ENCODE data around the gene SIX3.

SIX3 gene

DNA sequence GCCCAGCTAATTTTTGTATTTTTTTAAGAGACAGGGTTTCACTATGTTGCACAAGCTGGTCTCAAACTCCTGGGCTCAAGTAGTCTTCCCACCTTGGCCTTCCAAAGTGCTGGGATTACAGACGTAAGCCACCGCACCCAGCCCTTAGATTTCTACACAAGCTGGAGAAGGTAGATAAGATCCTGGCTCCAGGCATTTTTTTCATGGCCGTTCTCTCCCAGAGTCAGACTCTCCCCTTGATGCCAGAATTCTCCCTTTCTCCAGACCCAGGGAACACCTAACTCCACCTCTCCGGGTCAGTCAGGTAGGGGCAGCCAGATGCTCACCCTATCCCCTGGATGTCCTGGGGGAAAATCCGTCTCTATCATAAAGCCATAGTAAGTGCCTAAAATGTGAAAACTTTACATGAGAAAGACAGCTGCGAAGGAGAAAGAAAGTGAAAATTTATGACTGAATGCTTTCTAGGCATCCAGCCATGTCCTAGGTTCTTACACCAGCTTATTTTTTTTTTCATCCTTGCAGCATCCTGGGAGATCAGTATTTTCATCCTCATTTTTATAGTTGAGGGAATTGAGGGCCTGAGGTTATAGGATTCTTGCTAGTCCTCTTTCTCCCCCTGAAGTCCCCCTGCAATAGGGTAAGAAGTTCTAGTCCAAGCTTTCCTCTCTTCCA, 16.3 kb downstream of the SIX3 start:
- no peak for DNase-seq (ENCODE audit: low spot score)

DNA sequence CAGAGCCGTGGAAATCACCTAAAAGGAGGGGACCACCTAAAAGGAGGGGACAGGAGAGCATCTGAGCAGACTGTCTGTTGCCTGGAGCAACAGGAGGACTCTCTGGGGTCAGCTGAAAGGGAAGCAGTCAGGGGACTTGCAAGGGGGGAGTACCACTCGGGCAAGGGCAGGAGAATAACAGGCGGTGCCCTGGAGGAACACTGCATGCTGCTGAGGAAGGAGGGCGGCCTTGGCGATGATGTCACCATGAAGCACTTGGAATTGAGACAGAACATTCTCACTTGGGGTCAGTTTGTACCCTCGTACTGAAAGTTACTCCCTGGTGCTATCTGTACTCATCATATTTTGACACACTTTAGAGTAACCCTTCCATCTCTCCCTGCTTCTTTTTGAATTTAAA, 18.4 kb downstream of the SIX3 start:
- DNase-seq (ENCODE audit: low spot score) = no peak

- no peak for DNase-seq (ENCODE audit: low spot score)
These were observed 19.4 kb downstream of the SIX3 start for GRCh38 chr2:44960871-44961270.

DNA sequence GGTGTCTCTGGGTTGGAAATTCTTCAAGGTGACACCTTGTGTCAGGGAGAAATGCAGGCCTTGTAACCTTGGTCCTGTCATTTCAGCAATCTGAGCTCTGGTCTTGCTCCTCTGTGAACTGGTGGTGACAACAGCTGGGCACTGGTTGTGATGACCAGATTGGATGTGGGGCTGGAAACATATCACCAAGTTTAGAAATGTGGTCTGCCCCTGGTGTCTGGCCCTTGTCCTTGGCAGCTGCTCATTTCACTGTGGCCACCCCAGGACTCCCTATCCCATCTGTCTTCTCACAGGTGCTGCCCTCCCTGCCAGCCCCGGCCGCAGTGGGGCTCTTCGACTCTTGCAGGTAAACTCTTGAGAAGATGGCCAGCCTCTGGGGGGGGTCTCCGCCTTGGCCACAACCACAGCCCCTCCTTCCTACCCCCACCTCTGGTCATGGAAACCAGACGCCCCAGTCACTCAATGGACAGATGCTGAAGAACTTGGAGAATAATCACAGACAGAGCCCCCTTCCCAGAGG, 20.7 kb downstream of the SIX3 start:
- no peak for DNase-seq (ENCODE audit: low spot score)

DNA sequence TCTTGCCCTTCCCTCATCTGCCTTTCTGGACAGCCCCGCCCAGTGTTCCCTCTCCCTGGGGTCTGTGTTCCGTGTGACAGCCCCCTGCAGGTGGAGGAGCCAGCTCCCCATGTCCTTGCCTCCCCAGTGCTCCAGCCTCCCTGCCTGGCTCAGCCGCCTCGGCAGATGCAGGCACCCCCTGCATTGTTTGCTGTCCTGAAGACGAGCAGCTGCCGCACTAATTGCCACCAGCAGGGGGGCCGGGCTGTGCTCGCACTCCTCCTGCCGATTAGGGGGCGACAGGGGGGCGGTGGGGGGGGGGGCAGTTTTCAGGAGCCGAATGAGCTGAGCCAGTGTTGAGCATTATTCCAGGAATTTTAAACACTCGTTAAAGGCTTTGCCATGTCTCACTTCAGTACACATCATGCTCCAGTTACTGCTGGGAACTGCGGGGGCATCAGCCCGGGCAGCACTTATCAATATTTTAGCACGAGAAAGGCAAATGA, 23.3 kb downstream of the SIX3 start:
- DNase-seq (ENCODE audit: low spot score) = peak; percentile 32

DNA sequence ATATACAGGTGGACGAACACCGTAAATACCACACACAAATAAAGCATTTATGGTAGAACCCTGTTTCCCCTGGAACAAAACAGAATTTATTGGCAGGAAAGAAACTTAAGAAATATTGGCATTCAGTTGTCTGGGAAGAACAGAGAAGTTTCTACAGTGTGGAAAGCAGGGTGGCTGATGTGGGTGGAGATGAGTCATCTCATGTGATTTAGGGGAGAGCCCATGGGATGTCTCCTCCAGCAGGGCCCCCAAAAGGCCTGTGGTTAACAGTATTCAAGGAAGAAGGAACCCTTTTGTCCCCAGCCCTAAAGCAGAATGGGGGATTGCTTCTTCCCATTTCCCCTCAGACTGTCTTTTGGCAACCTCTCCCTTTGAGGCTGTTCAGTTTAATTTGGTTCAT, 24.2 kb downstream of the SIX3 start:
- no peak for DNase-seq (ENCODE audit: low spot score)

DNA sequence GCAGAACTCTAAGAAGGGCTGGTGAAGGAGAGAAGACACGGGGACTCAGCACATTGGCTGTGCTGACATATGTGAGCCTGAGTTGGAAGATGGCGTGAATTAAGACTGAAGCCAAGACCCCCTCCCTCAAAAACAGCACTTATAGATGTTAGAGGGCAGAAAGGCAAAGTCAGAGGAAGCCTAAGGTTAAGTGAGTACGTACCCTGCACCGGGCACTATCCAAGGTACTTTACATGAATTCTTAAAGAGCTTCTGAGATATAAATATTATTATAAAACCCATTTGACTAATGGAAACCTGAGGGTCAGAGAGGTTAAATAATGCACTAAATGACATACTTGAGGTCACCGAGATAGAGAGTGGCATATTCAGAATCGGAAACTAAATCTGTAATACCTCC, 25.6 kb downstream of the SIX3 start:
- no peak for DNase-seq (ENCODE audit: low spot score)

GRCh38 chr2:44967727-44968432, 26.4 kb downstream of the SIX3 start:
- DNase-seq (ENCODE audit: low spot score) = no peak

DNA sequence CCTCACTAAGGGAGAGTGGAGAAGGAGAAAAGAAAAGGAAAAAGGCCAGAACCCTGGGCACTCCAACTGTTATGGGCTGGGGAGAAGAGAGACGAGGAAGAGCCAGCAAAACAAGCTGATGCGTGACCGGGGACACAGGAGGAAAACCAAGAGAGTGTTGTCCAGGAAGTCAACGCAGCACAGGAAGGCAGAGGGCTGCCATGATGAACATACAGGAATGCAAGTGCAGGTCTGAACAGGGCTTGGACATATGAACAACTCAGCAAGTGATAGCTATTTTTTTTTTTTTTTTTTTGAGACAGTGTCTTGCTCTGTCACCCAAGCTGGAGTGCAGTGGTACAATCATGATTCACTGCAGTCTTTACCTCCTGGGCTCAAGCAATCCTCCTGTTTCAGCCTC, 28.4 kb downstream of the SIX3 start:
- DNase-seq (ENCODE audit: low spot score) = no peak

DNA sequence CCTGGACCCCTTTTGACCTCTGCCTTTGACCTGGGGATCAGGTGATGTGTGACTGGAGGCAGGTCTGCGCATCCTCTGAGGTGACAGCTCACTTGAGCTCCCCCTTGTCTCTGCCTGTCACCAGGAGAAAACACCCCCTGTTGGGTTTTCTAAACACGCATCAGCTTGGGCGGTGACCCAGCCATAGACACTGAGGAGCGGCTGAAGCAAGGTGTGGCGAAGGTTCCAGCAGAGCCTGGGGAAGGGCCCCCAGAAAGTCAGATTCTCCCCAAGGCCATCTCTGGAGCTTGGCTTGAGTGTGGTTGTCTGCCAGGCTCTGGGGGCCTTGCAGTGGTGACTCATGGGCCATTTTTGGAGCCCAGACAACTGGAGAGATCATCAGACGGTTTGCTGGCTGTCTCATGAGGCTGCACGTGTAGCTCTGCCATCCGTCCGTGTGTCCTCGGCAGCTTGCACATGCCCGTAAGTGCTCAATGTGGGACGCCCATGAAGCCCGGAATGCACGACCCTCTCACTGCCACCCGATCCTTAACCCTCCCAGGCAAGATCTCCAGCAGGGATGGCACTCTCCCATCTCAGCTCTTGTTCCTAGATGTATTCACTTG, 29.4 kb downstream of the SIX3 start:
- no peak for DNase-seq (ENCODE audit: low spot score)

GRCh38 chr2:44972771-44973535, 31.5 kb downstream of the SIX3 start:
- no peak for DNase-seq (ENCODE audit: low spot score)

DNA sequence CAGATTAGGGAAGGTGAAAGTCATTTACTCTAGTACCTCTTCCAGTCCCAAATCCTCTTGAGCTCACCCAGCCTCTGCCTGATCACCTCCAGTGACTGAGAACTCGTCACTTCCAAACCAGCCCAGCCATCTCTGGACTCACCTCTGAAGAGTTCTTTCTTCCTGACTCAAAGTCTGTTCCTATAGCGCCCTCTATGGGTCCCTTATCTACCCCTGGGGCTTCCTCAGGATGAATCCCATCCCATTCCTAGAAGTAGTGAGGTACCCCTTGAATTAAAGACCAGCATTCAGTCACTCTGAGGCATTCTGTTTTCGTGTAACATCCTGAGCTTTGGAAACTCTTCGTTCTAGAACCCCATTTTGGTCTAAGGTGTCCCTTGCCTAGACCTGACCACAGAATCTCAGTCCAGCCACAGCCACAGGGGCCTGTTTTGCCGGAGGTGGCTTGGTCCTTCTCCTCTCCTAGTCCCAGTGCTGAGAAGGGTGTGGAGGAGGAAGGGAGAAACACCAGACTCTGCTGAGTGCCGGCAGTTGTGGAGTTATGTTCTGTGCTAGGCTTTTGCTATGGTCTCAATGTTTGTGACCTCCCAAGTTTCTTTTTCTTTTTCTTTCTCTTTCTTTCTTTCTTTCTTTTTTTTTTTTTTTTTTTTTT, 32.7 kb downstream of the SIX3 start:
- no peak for DNase-seq (ENCODE audit: low spot score)

- no peak for DNase-seq (ENCODE audit: low spot score)
These were observed 34.3 kb downstream of the SIX3 start for GRCh38 chr2:44975571-44976450.

DNA sequence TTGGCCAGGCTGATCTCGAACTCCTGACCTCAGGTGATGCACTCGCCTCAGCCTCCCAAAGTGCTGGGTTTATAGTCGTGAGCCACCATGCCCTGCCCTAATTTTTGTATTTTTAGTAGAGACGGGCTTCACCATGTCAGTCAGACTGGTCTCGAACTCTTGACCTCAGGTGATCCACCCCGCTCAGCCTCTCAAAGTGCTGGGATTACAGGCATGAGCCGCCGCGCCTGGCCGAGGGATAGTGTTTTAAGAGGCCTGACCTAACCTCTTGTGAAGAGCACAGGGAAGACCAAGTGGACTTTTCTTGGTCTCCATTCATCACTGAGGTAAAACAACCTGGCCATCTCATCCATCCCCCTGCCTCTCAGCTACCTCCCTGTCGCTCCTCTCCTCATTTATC, 38.1 kb downstream of the SIX3 start:
- DNase-seq (ENCODE audit: low spot score) = no peak

DNA sequence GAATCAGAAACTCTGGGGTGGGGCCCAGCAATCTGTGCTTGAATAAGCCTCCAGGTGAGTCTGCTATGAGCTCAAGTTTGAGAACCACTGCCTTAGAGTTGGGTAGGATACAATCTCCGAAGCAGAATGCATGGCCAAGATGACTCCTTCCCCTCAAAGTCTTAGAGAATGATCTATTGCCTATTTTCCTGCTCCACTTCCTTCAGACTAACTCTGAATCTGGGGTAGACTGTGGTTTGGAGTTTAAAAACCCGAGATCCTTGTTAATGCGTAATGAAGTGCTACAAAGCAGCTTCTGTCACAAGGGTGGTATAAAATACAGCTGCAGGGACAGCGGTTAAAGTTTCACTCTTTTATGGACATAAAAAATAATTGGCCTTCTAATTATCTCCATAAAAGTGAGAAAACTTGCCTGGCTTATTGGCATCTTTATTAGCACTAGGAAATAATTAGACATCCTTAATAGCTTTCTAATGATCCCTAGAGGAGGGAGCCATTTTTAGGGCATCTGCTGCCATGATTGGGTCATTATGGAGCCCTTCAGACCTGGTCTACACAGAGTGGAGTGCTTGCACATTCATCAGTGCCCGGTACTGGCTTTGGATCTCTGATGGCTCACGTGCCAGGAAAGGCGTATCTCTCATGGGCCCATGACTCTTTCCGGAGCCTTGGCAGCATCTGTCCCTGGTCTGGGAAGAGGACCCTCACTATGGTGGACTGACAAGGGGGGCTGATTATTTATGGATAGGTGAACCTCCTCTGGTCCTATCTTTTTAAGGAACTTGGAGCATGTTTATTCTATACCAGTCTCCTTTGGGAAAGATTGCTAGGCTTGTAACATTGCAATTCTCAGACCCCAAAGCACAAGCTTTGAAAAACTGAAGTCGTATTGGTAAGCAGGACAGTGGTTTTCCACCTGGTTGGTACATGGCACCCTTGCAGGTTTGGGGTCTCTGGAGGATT, 39.5 kb downstream of the SIX3 start:
- no peak for DNase-seq (ENCODE audit: low spot score)

- DNase-seq (ENCODE audit: low spot score) = peak; percentile 84
These were observed 40.2 kb downstream of the SIX3 start for GRCh38 chr2:44981714-44982108.

DNA sequence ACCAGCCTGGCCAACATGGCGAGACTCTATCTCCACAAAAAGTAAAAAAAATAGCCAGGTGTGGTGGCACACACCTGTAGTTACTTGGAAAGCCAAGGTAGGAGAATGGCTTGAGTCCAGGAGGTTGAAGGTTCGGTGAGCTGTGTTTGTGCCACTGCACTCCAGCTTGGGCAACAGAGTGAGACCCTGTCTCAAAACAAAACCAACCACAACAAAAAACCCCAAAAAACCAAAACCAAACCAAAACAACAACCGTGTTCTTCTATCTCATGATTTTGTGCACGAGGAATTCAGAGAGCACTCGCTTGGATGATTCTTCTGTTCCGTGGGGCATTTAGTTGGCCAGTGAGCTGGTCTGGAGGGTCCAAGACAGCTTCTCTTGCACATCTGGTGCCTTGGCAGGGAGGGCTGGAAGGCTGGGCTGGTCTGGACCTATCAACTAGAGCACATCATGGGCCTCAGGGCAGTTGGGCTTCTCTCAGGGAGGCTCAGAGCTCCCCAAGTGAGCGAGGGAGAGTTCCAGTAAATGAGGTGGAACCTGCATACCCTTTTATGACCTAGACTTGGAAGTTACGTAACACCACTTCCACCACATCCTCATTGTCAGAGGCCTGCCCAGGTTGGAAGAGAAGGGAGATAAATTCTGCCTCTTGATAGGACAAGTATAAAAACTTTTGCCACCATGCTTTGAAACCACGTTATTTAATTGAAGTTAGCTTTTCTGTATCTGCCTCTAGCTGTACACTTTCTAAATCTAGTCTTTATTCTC, 42.5 kb downstream of the SIX3 start:
- DNase-seq (ENCODE audit: low spot score) = no peak

DNA sequence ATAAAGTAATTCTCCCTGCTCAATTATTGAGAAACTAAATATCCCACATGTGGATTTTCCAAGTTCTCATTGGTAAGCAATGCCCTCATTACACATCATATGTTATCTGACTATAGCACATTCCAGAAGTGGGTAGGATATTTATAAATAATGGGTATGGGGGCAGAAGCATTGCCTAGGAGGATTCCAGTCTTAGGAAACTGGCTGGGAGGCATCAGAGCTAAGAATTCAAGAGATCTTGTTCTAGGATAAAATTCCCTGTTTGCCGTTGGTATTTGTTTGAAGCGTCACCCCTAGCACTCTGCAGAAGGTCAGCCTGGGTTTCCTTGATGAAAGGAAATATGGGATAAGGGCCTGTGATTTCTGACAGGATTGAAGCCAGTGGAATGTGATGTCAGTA, 47.7 kb downstream of the SIX3 start:
- DNase-seq (ENCODE audit: low spot score) = no peak

- no peak for DNase-seq (ENCODE audit: low spot score)
These were observed 52.9 kb downstream of the SIX3 start for GRCh38 chr2:44994377-44994776.

Measured in Ammon's horn (tissue), 1 donor.